Stimulated activated CD8-positive, alpha-beta memory T cell treated with anti-CD3 and anti-CD28 coated beads, Interleukin-15, amount 100 ng/mL, for 48 hours (primary cell): ENCODE measurements around the gene SSTR5.

Experiments
- DNase-seq, 2 donors: peaks; one replicate each; pipeline ENCODE4 v3.0.0-alpha.2; 2020; ENCODE audit warnings: low read depth in 2 of 2

The SSTR5 gene

GRCh38 chr16:1039762-1040161 is 32.8 kb upstream of the SSTR5 start:
- no peak for DNase-seq

GRCh38 chr16:1040346-1040745 is 32.2 kb upstream of the SSTR5 start:
- DNase-seq: no peak

GRCh38 chr16:1042049-1042744 is 30.4 kb upstream of the SSTR5 start:
- no peak for DNase-seq

GRCh38 chr16:1042866-1043265 is 29.7 kb upstream of the SSTR5 start:
- DNase-seq: no peak

- DNase-seq: no peak
Measured at GRCh38 chr16:1043881-1044451, 28.6 kb upstream of the SSTR5 start.

GRCh38 chr16:1044460-1045309 is 27.9 kb upstream of the SSTR5 start:
- no peak for DNase-seq

GRCh38 chr16:1045310-1045992 is 27.1 kb upstream of the SSTR5 start:
- no peak for DNase-seq

GRCh38 chr16:1045993-1046911 is 26.3 kb upstream of the SSTR5 start:
- no peak for DNase-seq

- no peak for DNase-seq
Measured at GRCh38 chr16:1047123-1047522, 25.4 kb upstream of the SSTR5 start.

GRCh38 chr16:1047801-1048200 is 24.7 kb upstream of the SSTR5 start:
- DNase-seq: no peak

GRCh38 chr16:1048442-1049112 is 24.0 kb upstream of the SSTR5 start:
- DNase-seq: no peak

- no peak for DNase-seq
Measured at GRCh38 chr16:1049113-1049975, 23.2 kb upstream of the SSTR5 start.

GRCh38 chr16:1049976-1050247 is 22.6 kb upstream of the SSTR5 start:
- no peak for DNase-seq

GRCh38 chr16:1050516-1050915 is 22.0 kb upstream of the SSTR5 start:
- DNase-seq: no peak

GRCh38 chr16:1050921-1051320 is 21.6 kb upstream of the SSTR5 start:
- no peak for DNase-seq

GRCh38 chr16:1051446-1051845 is 21.1 kb upstream of the SSTR5 start:
- no peak for DNase-seq

GRCh38 chr16:1052721-1053120 is 19.8 kb upstream of the SSTR5 start:
- no peak for DNase-seq

- DNase-seq: no peak
Measured at GRCh38 chr16:1053121-1053521, 19.4 kb upstream of the SSTR5 start.

- no peak for DNase-seq
Measured at GRCh38 chr16:1053700-1054368, 18.7 kb upstream of the SSTR5 start.
